ENCODE data around the gene DLX3. TPM values are rescaled to one million over a fixed set of nuclear protein-coding genes. Genes with fewer than 3 reads are reported as not detected.
A peak's percentile ranks its signal among the peaks of the same experiment; 100 is the strongest.

The DLX3 gene
- total RNA-seq, 1 donor from 2014 or later: not detected

DNA sequence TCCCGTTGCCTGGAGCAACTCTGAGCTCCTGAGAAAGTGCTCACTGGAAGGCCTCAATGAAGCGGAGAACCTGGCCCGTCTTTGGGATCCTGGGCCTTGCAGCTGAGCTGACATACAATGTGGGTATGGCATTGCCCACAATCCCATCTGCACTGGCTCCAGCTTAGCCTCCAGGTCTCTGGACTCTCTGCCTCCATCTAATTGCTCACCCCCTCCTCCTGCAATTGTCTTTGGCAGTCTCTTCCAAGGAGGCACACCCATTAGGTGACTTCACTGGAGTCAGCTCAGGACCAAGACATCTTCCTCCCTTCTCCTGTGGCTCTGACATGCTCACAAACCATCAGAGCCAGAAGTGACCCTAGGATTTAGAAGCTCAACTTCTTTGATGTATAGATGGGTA lies 24.5 kb downstream of the DLX3 start:
- Mint-ChIP-seq H3K9me3 (no peaks in the 10 kb centered on the region), H3K36me3 (ENCODE audit: low read depth) (no peaks in the 10 kb centered on the region), H3K27ac (no peak overlapping the region), H3K4me3 (peak overlapping the region; percentile 25), H3K4me1 (peaks cover 30% of the 10 kb centered on the region), H3K27me3 (peaks cover 76% of the 10 kb centered on the region)
- ChIA-PET POLR2A (interaction anchor here (0.6 kb wide), 1 partner anchor 10 kb away, joined by 3 read pairs; no protein-coding TSS in a partner anchor), CTCF (interaction anchor here (1.1 to 1.2 kb wide), 2 partner anchors 18 to 26 kb away, joined by 4 read pairs; no protein-coding TSS in a partner anchor)
- ATAC-seq (ENCODE audit: low read depth) (no peak), DNase-seq (no peak)
- TF ChIP-seq, protein P1, sequence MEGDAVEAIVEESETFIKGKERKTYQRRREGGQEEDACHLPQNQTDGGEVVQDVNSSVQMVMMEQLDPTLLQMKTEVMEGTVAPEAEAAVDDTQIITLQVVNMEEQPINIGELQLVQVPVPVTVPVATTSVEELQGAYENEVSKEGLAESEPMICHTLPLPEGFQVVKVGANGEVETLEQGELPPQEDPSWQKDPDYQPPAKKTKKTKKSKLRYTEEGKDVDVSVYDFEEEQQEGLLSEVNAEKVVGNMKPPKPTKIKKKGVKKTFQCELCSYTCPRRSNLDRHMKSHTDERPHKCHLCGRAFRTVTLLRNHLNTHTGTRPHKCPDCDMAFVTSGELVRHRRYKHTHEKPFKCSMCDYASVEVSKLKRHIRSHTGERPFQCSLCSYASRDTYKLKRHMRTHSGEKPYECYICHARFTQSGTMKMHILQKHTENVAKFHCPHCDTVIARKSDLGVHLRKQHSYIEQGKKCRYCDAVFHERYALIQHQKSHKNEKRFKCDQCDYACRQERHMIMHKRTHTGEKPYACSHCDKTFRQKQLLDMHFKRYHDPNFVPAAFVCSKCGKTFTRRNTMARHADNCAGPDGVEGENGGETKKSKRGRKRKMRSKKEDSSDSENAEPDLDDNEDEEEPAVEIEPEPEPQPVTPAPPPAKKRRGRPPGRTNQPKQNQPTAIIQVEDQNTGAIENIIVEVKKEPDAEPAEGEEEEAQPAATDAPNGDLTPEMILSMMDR (IDR thresholded peaks at IDR 0.05): no peak
- intact Hi-C loops (cut with micrococcal nuclease): no loop called here

DNA sequence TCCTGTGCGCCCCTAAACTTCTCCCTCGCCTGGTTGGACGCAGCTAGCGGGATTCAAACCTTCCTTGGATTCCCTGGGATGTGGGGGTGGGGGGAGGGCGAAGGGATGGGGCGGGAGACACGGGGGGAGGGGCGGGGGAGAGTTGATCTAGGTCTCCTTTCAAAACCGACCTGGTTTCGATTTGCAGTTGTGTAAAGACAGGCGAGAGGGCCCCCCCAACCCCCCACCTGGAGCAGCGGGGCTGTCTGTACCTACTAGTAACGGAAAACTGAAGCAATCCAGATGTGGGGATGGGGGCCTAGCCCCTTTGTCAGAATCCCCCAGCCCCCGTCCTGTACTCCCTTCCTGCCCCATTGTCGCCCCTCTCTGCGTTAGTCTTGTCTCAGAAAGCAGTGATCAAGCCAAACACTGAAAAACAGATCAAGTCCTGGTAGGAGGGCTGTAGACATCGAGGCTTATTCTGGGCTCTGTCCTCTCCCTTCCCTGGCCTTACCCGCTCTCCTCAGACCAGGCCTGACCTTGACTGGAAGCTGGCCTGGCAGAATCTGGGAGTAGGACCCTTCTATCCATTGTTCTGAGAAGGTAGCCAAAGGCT lies 25.1 kb downstream of the DLX3 start:
- ChIA-PET POLR2A (interaction anchor here (0.6 kb wide), 1 partner anchor 10 kb away, joined by 3 read pairs; no protein-coding TSS in a partner anchor), CTCF (interaction anchor here (1.1 to 1.2 kb wide), 2 partner anchors 17 to 27 kb away, joined by 4 read pairs; no protein-coding TSS in a partner anchor)
- Mint-ChIP-seq H3K27me3 (peaks cover 75% of the 10 kb centered on the region), H3K4me3 (peak overlapping the region; percentile 87), H3K9me3 (no peaks in the 10 kb centered on the region), H3K27ac (no peak overlapping the region), H3K36me3 (ENCODE audit: low read depth) (no peaks in the 10 kb centered on the region), H3K4me1 (peaks cover 35% of the 10 kb centered on the region)
- intact Hi-C loops (cut with micrococcal nuclease): loop anchor here (2.0 to 5.0 kb wide), 2 partner anchors 25 to 473 kb away; partner anchors contain the start of genes DLX3 and NGFR
- TF ChIP-seq, protein P1 (IDR thresholded peaks at IDR 0.05): no peak
- no peak for DNase-seq
- no peak for ATAC-seq (ENCODE audit: low read depth)

DNA sequence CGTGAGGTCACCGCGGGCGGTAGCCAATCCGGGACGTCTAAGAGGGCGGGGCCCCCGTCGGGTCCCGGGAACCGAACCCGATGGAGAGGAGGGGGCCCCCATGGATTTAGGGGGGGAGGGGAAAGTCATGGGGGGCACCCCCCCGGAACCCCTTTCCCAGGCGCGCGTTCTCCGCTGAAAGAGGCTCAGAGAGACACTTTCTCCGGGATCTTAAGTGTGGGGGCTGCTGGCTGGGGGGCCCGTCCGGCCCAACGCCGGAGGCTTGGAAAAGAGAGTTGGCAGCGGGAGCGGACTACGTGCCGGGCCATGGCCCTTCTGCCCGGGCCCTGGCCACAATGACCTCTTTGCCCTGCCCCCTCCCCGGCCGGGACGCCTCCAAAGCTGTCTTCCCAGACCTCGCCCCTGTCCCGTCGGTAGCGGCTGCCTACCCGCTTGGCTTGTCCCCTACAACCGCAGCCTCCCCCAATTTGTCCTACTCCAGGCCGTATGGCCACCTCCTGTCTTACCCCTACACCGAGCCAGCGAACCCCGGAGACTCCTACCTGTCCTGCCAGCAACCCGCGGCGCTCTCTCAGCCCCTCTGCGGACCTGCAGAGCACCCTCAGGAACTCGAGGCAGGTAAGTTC lies 25.8 kb downstream of the DLX3 start, which contains the start of gene DLX4:
Gene DLX4, plus strand, starts transcription at position 57 of the 626 bp plus-strand sequence. Its CDS starts 279 bp downstream, at position 336.
- CTCF ChIA-PET: no interaction called here
- intact Hi-C loops (cut with micrococcal nuclease): loop anchor here (2.0 to 5.0 kb wide), 2 partner anchors 26 to 472 kb away; partner anchors contain the start of genes DLX3 and NGFR
- Mint-ChIP-seq H3K36me3 (ENCODE audit: low read depth) (no peaks in the 10 kb centered on the region), H3K4me3 (peak within 1 kb of the TSS; percentile 87), H3K4me1 (peaks cover 42% of the 10 kb centered on the region), H3K9me3 (no peaks in the 10 kb centered on the region), H3K27ac (peak within 1 kb of the TSS; percentile 14), H3K27me3 (peaks cover 76% of the 10 kb centered on the region)
- TF ChIP-seq, protein P1 (IDR thresholded peaks at IDR 0.05): no peak
- POLR2A ChIA-PET: no interaction called here
- no peak for ATAC-seq (ENCODE audit: low read depth)
- DNase-seq: no peak

DNA sequence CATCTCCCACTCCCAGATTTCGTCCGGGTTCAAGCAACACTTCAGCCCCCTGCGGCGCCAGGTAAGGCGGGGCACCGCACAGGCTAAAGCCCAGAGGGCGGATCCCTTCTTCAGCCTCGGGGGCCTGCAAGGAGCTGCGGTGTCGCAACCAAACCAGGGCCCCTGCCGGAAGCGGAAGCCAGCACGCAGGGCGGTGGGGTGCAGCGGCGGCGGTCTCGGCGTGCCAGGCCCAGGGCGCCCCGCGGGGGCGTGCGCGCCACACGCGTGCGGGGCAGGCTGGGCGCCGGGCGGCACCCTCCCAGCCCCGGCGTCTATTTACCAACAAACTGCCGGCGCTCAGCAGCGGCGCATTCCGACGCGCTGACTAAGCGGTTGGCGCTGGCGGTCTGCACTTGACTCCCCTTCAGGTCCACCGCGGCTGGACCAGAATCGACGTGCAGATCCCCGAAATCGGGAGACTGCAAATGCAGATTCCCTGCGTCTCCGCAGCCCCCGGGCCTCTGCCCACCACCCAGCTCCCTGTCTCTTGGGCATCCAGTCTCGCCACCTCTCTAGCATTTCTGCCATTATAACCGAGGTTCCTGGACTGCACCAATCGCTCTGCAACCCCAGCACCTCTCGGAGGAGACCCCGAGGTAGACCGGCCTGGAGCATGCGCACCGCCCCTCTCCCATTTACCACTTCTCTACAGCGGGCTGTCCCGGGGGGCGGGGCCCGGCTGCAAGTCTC lies 26.5 kb downstream of the DLX3 start:
- peak overlapping the region; percentile 87 for H3K4me3 Mint-ChIP-seq
- H3K27ac Mint-ChIP-seq: peak overlapping the region; percentile 14
- no peaks in the 10 kb centered on the region for H3K9me3 Mint-ChIP-seq
- intact Hi-C loops (cut with micrococcal nuclease): loop anchor here (2.0 to 5.0 kb wide), 2 partner anchors 26 to 471 kb away; partner anchors contain the start of genes DLX3 and NGFR
- TF ChIP-seq, protein P1 (IDR thresholded peaks at IDR 0.05): no peak
- POLR2A ChIA-PET: no interaction called here
- ATAC-seq (ENCODE audit: low read depth) (peak; percentile 77), DNase-seq (peak; percentile 54)
- H3K36me3 Mint-ChIP-seq (ENCODE audit: low read depth): no peaks in the 10 kb centered on the region
- H3K27me3 Mint-ChIP-seq: peaks cover 78% of the 10 kb centered on the region
- H3K4me1 Mint-ChIP-seq: peaks cover 48% of the 10 kb centered on the region
- CTCF ChIA-PET: no interaction called here
